Epithelial cell of prostate (primary cell): ENCODE data around the gene ZFYVE28.

ENCODE experiments used
- DNase-seq: peaks from one replicate; pipeline ENCODE4 v3.0.0-alpha.2; 2011; ENCODE audit warnings: low read depth, low spot score
- H3K27ac ChIP-seq: fragments of 450-650 bp; 2 replicates; pipeline ENCODE4 v1.5.1; 2017; ENCODE audit warnings: mild to moderate bottlenecking

Gene ZFYVE28

DNA sequence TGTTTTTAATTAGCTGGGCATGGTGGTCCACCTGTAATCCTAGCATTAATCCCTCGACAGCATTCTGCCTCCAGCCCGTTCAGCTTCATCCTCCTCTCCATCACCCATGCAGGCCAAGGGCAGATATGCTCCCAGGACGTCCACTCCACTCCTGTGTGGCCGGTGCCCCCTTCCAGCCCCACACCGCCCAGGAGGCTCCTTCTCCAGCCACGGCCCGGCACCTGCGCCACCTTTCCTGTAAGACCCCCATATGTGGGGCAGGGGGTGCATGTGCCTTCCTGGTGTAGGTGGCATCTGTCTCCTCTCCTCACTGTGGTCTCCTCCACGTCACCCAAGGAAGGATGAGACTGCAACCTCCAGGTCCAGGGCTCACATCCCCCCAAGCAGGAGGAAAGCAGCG, 99.6 kb downstream of the ZFYVE28 start:
- no peak for DNase-seq
- no peak overlapping the region for H3K27ac ChIP-seq

DNA sequence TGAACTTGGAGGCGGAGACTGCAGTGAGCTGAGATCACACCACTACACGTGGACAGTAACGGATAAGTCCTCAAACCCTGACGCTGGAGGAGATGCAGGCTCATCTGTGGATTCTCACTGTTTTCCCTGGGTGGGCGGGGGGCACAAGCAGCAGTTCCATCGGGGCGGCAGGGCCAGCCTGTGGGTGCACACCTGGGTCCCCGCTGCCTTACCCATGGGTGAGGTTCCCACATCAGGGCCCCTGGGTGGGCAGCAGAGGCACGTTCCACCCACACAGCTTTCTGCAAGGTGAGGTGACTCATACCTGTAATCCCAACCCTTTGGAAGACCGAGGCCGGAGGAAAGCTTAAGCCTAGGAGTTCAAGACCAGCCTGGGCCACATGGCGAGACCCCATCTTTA, 100.0 kb downstream of the ZFYVE28 start:
- DNase-seq = no peak
- H3K27ac ChIP-seq = no peak overlapping the region

DNA sequence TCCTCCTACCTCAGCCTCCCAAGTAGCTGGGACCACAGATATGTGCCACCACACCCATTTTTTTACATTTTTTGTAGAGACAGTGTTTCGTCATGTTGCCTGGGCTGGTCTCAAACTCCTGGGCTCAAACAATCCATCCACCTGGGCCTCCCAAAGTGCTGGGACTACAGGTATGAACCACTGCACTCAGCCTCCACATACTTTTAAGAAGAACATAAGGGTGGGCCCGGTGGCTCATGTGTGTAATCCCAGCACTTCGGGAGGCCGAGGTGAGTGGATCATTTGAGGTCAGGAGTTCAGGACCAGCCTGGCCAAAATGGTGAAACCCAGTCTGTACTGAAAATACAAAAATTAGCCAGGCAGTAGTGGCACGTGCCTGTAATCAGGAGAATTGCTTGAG, 105.1 kb downstream of the ZFYVE28 start:
- no peak for DNase-seq
- H3K27ac ChIP-seq = no peak overlapping the region

DNA sequence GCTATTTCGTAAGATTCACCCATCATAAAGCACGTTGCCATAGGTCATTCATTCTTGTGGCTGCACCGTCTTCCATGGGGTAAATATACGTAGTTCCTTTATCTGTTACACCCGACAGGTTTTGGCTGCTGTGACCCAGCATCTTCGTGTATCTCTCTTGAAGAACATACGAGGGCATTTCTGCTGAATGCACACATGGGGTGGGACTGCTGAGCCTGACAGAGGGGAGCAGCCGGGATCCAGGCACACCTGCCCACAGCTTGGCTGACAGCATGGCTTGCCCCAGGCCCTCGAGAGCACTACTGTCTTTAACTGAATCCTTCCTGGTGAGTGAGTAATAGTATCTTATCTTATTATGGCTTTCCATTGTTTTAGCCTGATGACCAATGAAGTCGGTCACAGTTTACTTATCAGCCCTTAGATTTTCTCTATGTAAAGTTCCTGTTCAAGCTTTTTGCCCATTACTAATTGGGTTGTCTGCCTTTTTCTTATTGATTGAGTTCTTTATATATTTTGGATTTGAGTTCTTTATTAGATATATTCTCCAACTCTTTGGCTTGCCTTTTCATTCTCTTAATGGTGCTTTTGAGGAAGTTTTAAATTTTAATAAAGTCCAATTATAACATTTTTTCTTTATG, 111.6 kb downstream of the ZFYVE28 start:
- no peak for DNase-seq
- H3K27ac ChIP-seq = no peak overlapping the region

DNA sequence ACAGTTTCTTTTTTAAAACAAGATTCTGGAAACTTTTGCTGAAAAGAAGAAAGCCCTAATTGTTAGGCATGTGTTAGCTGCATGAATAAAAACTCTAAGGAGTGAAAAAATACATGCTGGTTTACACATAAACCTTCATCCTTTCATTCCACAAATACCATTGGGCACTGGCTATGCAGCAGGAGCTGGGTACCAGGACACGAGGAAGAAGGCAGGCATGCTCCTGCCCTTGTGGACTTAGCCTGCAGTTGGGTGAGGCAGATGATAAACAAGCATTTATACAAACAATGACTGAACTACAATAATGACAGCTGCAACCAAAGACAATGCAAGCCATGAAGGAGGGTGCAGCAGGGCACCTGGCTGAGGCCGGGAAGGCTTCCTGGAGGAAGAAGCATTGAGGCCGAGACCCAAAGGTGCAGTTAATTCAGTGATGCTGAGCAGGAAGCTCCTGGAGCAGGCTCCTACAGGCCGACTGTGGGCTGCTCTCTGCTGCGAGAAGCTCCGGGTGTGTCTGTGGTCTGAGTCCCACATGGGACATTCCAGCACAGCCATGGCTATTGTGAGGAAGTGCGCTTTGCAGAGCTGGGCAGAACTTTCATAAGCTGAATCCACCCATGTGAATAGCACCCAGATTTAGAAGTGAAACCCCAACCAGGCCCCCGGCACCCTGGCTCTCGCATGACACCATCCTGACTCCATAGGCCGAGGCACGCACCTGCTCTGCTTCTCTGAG, 112.5 kb downstream of the ZFYVE28 start:
- no peak overlapping the region for H3K27ac ChIP-seq
- no peak for DNase-seq

DNA sequence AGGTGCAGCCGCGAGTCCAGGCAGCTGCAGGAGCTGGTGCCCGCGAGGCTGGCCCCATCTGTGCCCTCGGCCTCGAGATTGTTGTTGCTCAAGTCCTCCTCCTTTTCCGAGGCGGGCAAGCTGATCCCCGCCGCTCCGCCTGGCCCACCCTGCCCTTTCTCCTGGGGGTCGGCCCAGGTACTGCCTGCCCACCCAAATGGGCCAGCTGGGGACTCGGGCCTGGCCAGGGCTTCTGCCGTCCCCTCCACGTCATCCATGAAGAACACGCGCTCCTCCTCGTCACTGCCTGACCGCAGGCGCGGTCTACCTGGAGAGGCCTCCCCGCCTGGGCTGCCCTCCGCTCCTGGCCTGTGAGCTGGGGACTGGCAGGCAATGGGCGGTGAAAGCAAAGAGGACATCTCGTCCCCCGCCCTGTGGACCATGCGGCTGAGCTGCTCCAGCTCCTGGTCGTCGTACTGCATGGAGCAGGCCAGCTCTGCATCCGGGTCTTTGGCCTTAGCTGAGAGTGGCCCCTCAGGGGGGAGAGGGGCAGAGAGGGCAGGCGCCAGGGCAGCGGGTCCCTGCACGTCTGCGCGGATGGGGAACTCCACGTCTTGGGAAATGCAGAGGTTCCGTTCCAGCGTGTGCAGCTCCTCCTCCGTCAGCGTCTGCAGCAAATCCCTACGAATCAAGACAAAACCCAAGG, 113.4 kb downstream of the ZFYVE28 start:
- H3K27ac ChIP-seq = no peak overlapping the region
- no peak for DNase-seq

DNA sequence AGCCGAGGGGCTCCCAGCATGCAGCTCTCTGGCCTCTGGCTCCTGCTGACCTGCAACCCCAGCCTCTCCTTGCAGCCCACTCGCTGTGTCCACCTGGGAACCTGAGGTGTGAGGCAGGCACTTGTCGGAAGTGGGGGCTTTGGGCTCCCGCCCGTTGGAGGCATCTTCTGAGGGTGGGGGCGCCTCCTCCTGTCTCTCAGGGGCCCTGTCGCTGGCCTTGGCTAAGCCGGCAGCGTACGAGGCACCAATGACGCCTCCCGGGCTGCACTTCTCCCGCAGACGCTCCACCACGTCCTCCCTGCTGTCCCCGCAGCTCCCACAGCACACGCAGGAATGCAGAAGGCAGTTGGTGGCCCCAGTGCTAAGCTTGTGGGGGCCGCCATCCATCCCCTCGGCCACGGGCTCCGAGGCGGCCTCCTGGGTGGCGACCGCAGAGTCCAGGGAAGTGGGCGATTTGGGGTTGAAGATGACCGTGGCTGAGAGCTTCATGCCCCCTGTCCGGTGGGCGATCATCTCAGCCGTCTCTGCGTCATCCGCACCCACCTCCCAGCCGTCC, 114.0 kb downstream of the ZFYVE28 start:
- no peak overlapping the region for H3K27ac ChIP-seq
- no peak for DNase-seq

DNA sequence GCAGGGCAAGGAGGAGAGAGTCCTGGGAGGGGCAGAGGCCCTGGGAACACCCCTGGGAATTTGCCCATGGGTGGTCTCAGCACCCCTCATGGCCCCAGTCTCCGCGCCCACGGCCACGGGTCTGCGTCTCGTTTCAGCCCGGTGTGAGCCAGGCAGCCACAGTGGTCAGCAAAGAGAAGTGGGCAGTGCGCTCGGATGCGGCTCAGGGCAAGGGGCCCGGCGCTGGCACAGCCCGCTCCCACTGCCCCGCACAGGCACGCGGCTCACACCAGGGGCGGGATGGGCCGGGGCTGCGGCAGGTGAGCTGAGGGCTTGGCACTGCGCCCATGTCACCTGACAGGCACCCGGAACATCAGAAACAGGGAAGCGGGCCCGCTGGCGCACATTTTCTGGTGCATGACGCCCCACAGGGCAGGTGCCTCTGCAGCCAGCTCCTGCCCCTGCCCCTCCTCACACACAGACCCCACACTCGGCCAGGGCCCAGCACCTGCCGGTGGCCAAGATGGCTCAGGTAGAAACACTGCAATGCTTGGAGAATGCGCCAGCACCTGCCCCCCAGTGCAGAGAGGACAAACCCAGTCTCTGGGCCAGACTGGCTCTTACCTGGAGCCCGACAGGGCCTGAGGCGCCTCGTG, 114.6 kb downstream of the ZFYVE28 start:
- H3K27ac ChIP-seq = no peak overlapping the region
- no peak for DNase-seq

DNA sequence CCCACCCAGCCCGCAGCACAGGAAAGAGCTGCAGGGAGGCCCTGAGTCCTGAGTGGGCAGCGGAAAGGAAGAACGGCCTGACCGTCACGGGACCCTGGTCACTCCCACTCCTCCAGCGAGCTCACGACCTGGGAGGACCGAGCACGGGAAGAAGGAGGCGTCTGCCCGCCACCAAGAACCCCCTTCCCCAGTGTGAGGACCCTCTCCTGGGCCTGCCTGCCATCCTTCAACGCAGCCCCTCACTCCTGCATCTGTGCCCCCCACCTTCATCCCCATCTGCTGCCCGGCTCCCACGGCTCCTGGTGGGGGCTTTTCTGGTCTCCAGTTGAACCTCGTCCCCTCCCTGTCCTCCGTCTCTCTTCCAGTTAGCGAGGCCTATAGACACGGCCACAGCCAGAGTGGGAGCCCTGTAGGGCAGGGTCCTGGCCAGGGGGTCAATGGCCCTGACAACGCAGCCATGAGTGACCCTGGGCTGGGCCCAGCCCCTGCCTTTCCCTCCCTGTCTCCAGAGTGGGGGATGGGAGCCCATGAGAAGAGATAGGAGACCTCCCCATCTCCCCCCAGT, 115.2 kb downstream of the ZFYVE28 start:
- no peak overlapping the region for H3K27ac ChIP-seq
- no peak for DNase-seq

DNA sequence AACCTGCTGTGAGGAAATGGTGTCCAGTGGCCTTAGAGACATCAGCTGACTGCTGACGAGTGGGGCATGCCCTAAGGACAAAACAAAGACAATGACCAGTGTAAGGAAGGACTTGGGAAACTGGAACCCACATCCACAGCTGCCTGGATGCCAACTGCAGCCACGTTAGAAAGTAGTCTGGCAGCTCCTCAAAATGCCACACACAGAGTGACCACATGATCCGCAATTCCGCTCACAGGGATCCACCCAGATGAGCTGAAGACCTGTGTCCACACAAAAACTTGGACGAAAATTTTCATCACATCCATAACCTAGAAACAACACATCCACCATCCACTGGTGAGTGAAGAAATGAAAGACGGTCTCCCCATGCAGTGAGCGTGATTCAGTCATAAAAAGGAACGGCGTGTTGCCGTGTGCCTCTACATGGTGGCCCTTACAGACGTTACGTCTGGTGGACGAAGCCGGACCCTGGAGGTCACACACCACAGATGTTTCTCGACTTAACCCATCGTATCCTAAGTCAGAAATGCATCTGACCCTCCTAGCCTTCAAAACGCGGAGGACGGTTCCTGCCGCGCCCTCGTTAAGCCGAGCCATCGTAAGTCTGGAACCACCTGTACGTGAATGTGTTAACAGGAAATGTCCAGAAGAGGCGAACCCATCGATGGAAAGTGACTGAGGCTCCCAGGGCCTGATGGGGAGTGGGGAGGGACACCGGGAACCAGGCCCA, 115.9 kb downstream of the ZFYVE28 start:
- DNase-seq = no peak
- H3K27ac ChIP-seq = no peak overlapping the region

DNA sequence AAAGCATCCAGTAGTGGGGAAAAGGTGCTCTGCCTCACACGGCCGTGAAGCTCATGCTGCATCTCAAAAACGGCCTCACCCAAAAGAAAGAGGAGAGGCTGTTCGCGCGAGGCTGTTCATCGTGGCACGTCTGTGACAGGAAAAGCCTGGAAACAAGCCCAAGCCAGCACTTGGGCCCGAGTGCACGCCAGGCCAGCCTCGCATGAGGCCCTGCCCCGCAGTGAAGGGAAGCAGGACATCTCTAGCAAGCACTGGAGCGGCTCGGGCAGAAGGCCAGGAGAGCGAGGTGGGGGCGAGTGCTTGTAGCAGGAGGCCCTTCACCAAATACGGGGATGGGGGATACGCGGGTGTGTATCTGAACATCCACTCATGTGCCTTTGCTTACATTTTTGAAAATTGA, 116.6 kb downstream of the ZFYVE28 start:
- DNase-seq = no peak
- H3K27ac ChIP-seq = no peak overlapping the region

DNA sequence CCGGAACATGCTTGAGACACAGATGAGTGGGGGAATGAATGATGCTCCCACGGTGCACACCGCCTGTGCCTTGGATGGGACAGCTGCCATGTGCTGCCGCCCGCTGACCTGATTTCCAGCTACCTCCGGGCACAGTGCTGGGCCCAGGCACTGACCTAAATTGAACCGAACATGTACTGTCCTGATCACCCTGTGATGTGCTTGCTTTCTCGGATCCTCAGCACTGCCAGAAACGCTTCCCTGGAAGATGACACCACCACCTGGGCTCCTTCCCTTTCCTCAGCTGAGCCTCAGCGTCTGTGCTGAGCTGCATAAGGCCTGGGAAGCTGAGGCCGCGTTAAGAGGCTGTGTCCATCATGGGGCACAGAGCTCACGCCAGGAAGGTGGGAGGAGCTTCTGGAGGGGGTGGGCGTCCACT, 117.2 kb downstream of the ZFYVE28 start:
- no peak for DNase-seq
- H3K27ac ChIP-seq = no peak overlapping the region

DNA sequence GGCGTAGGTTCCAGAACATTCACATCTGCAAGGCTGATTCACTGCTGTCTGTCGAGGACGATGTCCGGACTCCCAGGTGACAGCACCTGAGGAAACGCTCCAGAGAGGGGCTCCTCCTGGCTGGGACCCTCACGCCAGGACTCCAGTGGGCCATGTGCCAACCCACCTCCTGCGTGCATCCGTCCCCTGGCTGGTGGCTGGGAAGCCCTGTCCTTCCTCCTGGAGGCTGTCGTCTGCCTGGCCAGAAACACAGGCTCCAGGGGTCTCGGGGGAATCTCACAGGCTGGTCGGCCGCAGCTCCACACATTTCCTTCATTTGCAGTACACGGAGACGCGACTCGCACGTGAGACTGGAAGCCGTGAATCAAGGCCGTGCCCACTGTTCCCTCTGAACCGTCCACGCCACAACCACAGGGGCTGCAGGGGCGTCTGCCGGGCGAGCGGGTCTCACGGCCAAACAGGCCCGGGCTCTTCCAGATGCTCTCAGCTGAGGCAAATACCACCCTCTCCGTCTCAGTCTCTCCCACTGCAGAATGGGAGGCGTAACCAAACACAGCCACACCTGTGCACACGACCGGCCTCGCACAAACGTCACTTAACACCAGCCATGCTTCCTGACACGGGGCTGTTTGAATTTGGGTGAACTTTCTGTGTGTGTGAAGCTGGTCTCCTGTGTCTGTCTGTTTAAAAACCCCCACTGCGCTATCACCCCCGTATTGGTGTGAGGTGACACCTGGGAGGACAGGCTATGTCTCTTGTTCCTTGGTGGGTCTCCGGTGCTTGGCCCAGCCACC, 117.8 kb downstream of the ZFYVE28 start:
- H3K27ac ChIP-seq = no peak overlapping the region
- DNase-seq = no peak

DNA sequence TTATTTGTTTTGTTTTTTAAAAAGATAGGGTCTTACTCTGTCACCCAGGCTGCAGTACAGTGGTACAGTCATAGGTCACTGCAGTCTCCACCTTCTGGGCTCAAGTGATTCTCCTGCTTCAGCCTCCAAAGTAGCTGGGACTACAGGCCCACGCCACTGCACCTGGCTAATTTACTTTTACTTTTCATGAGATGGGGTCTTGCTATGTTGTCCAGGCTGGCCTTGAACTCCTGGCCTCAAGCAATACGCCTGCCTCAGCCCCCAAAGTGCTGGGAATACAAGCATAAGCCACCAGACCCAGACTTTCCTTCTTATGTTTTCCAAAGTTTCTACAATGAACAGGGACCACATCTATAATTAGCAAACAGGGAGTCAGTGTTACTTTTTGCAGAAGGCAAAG, 118.7 kb downstream of the ZFYVE28 start:
- no peak overlapping the region for H3K27ac ChIP-seq
- DNase-seq = no peak

DNA sequence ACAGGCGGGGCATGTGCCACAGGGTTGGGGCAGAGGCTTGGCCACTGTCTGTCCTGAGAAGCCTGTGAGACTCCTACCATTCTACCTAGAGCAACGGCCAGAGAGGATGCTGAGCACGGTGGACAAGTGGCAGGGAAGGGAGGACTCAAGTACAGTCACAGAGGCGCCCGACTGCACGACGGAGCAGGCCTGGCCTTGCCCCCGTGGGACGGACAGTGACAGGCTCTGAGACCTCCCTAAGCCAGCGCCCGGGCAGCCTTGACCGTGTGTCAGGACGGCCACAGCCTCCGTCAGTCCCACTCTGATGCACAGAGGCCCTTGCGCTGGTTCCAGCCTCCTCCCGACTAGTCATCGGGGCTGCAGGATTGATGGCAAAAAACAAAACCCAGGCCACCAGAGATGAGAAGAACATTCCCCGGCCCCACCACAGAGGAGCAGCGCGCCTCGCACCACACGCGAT, 119.9 kb downstream of the ZFYVE28 start:
- DNase-seq = no peak
- H3K27ac ChIP-seq = no peak overlapping the region

DNA sequence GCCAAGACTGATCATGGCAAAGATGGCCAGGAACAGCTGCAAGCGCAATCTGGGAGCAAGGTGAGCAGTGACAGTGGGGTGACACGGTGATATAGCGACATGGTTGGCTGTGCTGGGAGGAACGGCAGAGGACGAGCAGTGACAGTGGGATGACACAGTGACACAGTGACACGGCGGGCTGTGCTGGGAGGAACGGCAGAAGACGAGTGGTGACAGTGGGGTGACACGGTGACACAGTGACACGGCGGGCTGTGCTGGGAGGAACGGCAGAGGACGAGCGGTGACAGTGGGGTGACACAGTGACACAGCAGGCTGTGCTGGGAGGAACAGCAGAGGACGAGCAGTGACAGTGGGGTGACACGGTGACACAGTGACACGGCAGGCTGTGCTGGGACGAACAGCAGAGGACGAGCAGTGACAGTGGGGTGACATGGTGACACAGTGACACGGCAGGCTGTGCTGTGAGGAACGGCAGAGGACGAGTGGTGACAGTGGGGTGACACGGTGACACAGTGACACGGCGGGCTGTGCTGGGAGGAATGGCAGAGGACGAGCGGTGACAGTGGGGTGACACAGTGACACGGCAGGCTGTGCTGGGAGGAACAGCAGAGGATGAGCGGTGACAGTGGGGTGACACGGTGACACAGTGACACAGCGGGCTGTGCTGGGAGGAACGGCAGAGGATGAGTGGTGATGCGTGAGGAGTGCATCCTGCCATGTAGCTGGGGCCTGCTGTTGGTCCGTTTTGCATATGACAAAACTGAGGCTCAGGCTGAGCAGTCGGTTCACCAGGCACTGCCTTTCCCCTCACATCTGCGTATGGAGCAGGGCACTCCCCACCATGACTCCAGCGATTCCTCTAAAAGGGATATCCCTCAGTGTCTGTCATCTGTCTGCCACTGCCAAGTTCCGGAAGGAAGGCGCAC, 120.6 kb downstream of the ZFYVE28 start:
- H3K27ac ChIP-seq = no peak overlapping the region
- no peak for DNase-seq

DNA sequence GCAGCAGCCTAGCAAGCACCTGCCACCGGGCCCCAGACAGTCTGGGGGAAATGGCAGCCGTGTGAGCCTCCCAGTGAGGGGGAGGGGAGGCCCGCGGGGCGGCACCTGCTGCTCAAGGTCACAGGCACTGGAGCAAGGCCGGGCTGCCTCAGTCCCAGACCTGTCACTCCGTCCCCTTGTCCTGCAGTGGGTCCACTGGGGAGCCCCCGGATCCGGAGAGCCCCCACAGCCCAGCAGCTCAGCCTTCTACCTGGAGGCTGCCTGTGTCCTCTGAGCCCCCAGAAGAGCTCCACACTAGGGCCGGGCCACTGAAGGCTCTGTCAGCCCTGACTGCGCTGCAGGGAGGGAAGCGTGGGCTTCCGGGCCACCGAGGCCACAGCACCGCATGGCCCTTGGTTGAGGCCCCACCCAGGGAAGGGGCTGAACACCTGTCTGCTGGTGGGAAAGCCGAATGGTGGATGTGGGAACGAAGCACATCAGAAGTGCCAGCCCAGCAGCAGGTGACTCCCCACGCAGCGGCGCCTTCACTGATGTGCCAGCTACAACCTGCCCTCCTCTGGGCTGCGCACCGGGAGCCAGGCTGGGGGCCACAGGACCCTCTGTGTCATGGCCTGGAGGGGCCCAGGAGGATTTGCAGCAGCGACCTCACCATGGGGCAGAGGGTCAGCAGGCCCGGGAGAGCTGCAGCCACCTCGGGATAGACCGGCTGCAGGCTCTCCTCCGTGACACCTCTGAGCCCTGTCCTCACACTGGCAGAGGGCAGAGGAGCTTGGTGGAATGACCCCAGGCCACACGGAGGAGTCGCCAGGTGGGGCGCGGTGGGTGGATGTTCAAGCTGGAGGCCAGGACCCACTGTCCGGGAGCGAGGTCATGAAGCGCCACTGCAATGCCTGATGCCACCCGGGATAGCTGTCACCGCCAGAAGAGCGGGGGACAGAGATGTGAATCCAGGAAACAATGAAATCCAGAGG, 121.5 kb downstream of the ZFYVE28 start:
- DNase-seq = no peak
- H3K27ac ChIP-seq = no peak overlapping the region
